Keratinocyte (primary cell): ENCODE results near the gene OPRD1. TPM values are rescaled to one million over a fixed set of nuclear protein-coding genes. Genes with fewer than 3 reads are reported as not detected.
"Not testable (repeated sequence)": the region's sequence is repeated elsewhere in the genome, so short reads cannot be mapped to it uniquely, and the experiment has no call there.

ENCODE experiments used
- DNase-seq: peaks from one replicate; pipeline ENCODE4 v3.0.0-alpha.2; 2011; ENCODE audit warnings: low read depth, missing footprints, low spot score
- FAIRE-seq: peaks from 2 replicates; lab custom pipeline; 2011; peaks lifted over from hg19 to GRCh38; lab: Jason Lieb, UNC
- H2AFZ ChIP-seq: 2 replicates; pipeline ENCODE4 v1.6.0; 2012; ENCODE audit warnings: low read length, control low read depth, inconsistent platforms; ENCODE audit not compliant: control insufficient read depth
- H3K27ac ChIP-seq: 2 replicates; pipeline ENCODE4 v1.5.1; 2011; ENCODE audit warnings: low read length; ENCODE audit not compliant: control insufficient read depth, insufficient read depth
- H3K27me3 ChIP-seq: 3 replicates; pipeline ENCODE4 v1.6.0; 2011; ENCODE audit warnings: low read length; ENCODE audit not compliant: control insufficient read depth, insufficient read depth; ENCODE audit errors: extremely low read depth
- H3K36me3 ChIP-seq, 2 experiments: 2 replicates in 1 of 2; 3 replicates in 1 of 2; pipeline ENCODE4 v1.5.1; 2011; ENCODE audit warnings: low read length in 2 of 2, mild to moderate bottlenecking in 1 of 2; ENCODE audit not compliant: control insufficient read depth in 2 of 2, insufficient read depth in 2 of 2; ENCODE audit errors: extremely low read depth in 1 of 2
- H3K4me1 ChIP-seq: 3 replicates; pipeline ENCODE4 v1.5.1; 2011; ENCODE audit warnings: low read length; ENCODE audit not compliant: control insufficient read depth, insufficient read depth; ENCODE audit errors: extremely low read depth
- H3K4me2 ChIP-seq: 3 replicates; pipeline ENCODE4 v1.6.0; 2011; ENCODE audit warnings: low read depth, low read length; ENCODE audit not compliant: control insufficient read depth, insufficient read depth; ENCODE audit errors: extremely low read depth
- H3K4me3 ChIP-seq, 3 experiments: fragments of 200-600 bp in 1 of 3; sonication (generic) in 1 of 3; 2 replicates in 2 of 3; 3 replicates in 1 of 3; pipeline ENCODE4 v1.5.1; 2011 to 2016; ENCODE audit warnings: low read length in 3 of 3, mild to moderate bottlenecking in 3 of 3, control low read depth in 2 of 3, inconsistent platforms in 1 of 3, low read depth in 1 of 3, mixed read lengths in 1 of 3, mixed run types in 1 of 3, moderate library complexity in 1 of 3; ENCODE audit not compliant: control insufficient read depth in 2 of 3, insufficient read depth in 2 of 3; ENCODE audit errors: extremely low read depth in 1 of 3
- H3K79me2 ChIP-seq: 2 replicates; pipeline ENCODE4 v1.6.0; 2012; ENCODE audit warnings: low read length; ENCODE audit not compliant: control insufficient read depth, insufficient read depth
- H3K9ac ChIP-seq: 3 replicates; pipeline ENCODE4 v1.6.0; 2011; ENCODE audit warnings: low read length; ENCODE audit not compliant: control insufficient read depth, insufficient read depth; ENCODE audit errors: extremely low read depth
- H3K9me1 ChIP-seq: 3 replicates; pipeline ENCODE4 v1.6.0; 2011; ENCODE audit warnings: low read length; ENCODE audit not compliant: control insufficient read depth, insufficient read depth; ENCODE audit errors: extremely low read depth
- H3K9me3 ChIP-seq: 2 replicates; pipeline ENCODE4 v1.5.1; 2012; ENCODE audit warnings: low read depth, low read length; ENCODE audit not compliant: control insufficient read depth
- H4K20me1 ChIP-seq: 3 replicates; pipeline ENCODE4 v1.6.0; 2011; ENCODE audit warnings: low read length; ENCODE audit not compliant: control insufficient read depth, insufficient read depth; ENCODE audit errors: extremely low read depth
- CTCF ChIP-seq, 3 experiments: IDR thresholded peaks in 1 of 3; conservative IDR thresholded peaks in 1 of 3; optimal IDR thresholded peaks in 1 of 3; 2 replicates in 2 of 3; 3 replicates in 1 of 3; pipeline versions ENCODE3 to v1.5.1; 2011; ENCODE audit warnings: low read length in 3 of 3, mild to moderate bottlenecking in 3 of 3, moderate library complexity in 2 of 3, control low read depth in 1 of 3, inconsistent platforms in 1 of 3; ENCODE audit not compliant: insufficient read depth in 2 of 3; ENCODE audit errors: extremely low read depth in 1 of 3
- EZH2 ChIP-seq: IDR thresholded peaks from one replicate; pipeline ENCODE4 v1.6.1; 2012; ENCODE audit warnings: inconsistent platforms, mild to moderate bottlenecking, low read length, moderate library complexity
- dilution Hi-C: fragments of 300-500 bp; cut with MboI; formaldehyde crosslinking; loops from one replicate; pipeline ENCODE4 v1.7.0; 2020; ENCODE audit warnings: low sequenced_read_pairs; ENCODE audit not compliant: extremely low pct_ligation_motif_present
- polyA plus RNA-seq, 5 experiments: library from polyadenylated mRNA; depleted of rRNA in 3 of 5; stranded (reverse) in 3 of 5; stranded (forward) in 1 of 5; unstranded in 1 of 5; fragments of >200 nt; gene quantifications; 1 replicate in 1 of 5; 2 replicates in 3 of 5; 3 replicates in 1 of 5; pipeline versions ENCODE4 v1.2.1 to v1.2.3, GENCODE V29; 2011 to 2012; ENCODE audit warnings: missing spikeins in 2 of 5, low read depth in 1 of 5, low replicate concordance in 1 of 5

The OPRD1 gene
- polyA plus RNA-seq, 1 donor (not counting 4 experiments of a cell fraction or from before 2014, with no cell fraction given): not detected

GRCh38 chr1:28822799-28823198, 10.8 kb downstream of the OPRD1 start:
- Histone ChIP-seq H3K4me3 (no peak overlapping the region), H3K9me1 (no peaks in the 10 kb centered on the region), H3K36me3 (no peaks in the 10 kb centered on the region), H3K27me3 (no peaks in the 10 kb centered on the region), H4K20me1 (no peaks in the 10 kb centered on the region), H3K4me2 (no peak overlapping the region), H3K4me1 (no peaks in the 10 kb centered on the region), H3K9me3 (no peaks in the 10 kb centered on the region), H3K79me2 (no peaks in the 10 kb centered on the region), H2AFZ (no peak overlapping the region), H3K9ac (no peak overlapping the region), H3K27ac (no peak overlapping the region)
- FAIRE-seq (no peak), DNase-seq (no peak)
- dilution Hi-C loops: no loop called here
- TF ChIP-seq CTCF (optimal IDR thresholded peaks at IDR 0.05 in 1 of 3, IDR thresholded peaks at IDR 0.05 in 1 of 3, conservative IDR thresholded peaks at IDR 0.05 in 1 of 3; ENCODE audit: extremely low read depth in 1 of 3, insufficient read depth in 2 of 3, low read length in 3 of 3) (no peak), EZH2 (no peak)

GRCh38 chr1:28824061-28824460, 12.1 kb downstream of the OPRD1 start:
- H3K9me1 ChIP-seq, H3K9me3 ChIP-seq, H3K4me1 ChIP-seq, H3K4me3 ChIP-seq, dilution Hi-C loops, H3K27me3 ChIP-seq, H3K79me2 ChIP-seq, H3K36me3 ChIP-seq, H3K27ac ChIP-seq, H3K9ac ChIP-seq, DNase-seq, FAIRE-seq, H2AFZ ChIP-seq, H4K20me1 ChIP-seq, H3K4me2 ChIP-seq: not testable (repeated sequence)

GRCh38 chr1:28828227-28828858, 16.4 kb downstream of the OPRD1 start:
- H3K9me3 ChIP-seq, H3K27me3 ChIP-seq, H3K4me3 ChIP-seq, H3K79me2 ChIP-seq, H3K4me2 ChIP-seq, H3K4me1 ChIP-seq, DNase-seq, H3K9ac ChIP-seq, H3K27ac ChIP-seq, H2AFZ ChIP-seq, H3K9me1 ChIP-seq, H3K36me3 ChIP-seq, FAIRE-seq, dilution Hi-C loops, H4K20me1 ChIP-seq: not testable (repeated sequence)
